Hepatocyte (in vitro differentiated cells): ENCODE measurements around the gene TMEM270. TPM values are rescaled to one million over a fixed set of nuclear protein-coding genes. Genes with fewer than 3 reads are reported as not detected.

Experiments
- DNase-seq: peaks from one replicate; pipeline ENCODE4 v3.0.0-alpha.2; 2016; ENCODE audit warnings: low spot score
- H2AFZ ChIP-seq: fragments of 200-600 bp; sonication (generic); 2 replicates; pipeline ENCODE4 v1.6.0; 2016; ENCODE audit warnings: antibody characterized with exemption, mild to moderate bottlenecking
- H3K27ac ChIP-seq: fragments of 200-600 bp; sonication (generic); 2 replicates; pipeline ENCODE4 v1.5.1; 2016; ENCODE audit warnings: mild to moderate bottlenecking
- H3K27me3 ChIP-seq: fragments of 200-600 bp; sonication (generic); 2 replicates; pipeline ENCODE4 v1.6.1; 2016
- H3K36me3 ChIP-seq: fragments of 200-600 bp; sonication (generic); replicated peaks from 2 replicates; pipeline ENCODE4 v1.5.1; 2016; ENCODE audit warnings: low read depth; ENCODE audit not compliant: insufficient read depth
- H3K4me1 ChIP-seq: fragments of 200-600 bp; sonication (generic); 2 replicates; pipeline ENCODE4 v1.5.1; 2016; ENCODE audit warnings: mild to moderate bottlenecking, moderate library complexity; ENCODE audit not compliant: insufficient read depth
- H3K4me2 ChIP-seq: fragments of 200-600 bp; sonication (generic); 2 replicates; pipeline ENCODE4 v1.6.0; 2016
- H3K4me3 ChIP-seq: fragments of 200-600 bp; sonication (generic); 2 replicates; pipeline ENCODE4 v1.5.1; 2016; ENCODE audit warnings: mild to moderate bottlenecking
- H3K79me2 ChIP-seq: fragments of 200-600 bp; sonication (generic); 2 replicates; pipeline ENCODE4 v1.6.0; 2017; ENCODE audit warnings: mild to moderate bottlenecking
- H3K9me2 ChIP-seq: fragments of 200-600 bp; sonication (generic); replicated peaks from 2 replicates; pipeline ENCODE4 v1.6.0; 2017; ENCODE audit warnings: mild to moderate bottlenecking; ENCODE audit not compliant: insufficient read depth
- H3K9me3 ChIP-seq: fragments of 200-600 bp; sonication (generic); 2 replicates; pipeline ENCODE4 v1.5.1; 2016; ENCODE audit warnings: low read depth, mild to moderate bottlenecking
- H4K20me1 ChIP-seq: fragments of 200-600 bp; sonication (generic); 2 replicates; pipeline ENCODE4 v1.6.0; 2016; ENCODE audit warnings: mild to moderate bottlenecking; ENCODE audit not compliant: insufficient read depth, poor library complexity, severe bottlenecking
- EZH2 ChIP-seq: fragments of 200-600 bp; sonication (generic); IDR thresholded peaks from 2 replicates; pipeline ENCODE4 v1.6.1; 2016; ENCODE audit warnings: antibody characterized with exemption, mild to moderate bottlenecking, borderline replicate concordance
- EZH2phosphoT487 ChIP-seq: fragments of 200-600 bp; sonication (generic); IDR thresholded peaks from one replicate; pipeline ENCODE4 v1.6.1; 2018; ENCODE audit warnings: antibody characterized with exemption, mild to moderate bottlenecking, low read depth, moderate library complexity; ENCODE audit not compliant: unreplicated experiment, severe bottlenecking
- WGBS: methylation state at CpG from one replicate; pipeline ENCODE4 v1.1.6; 2016; ENCODE audit warnings: low lambda C conversion rate; ENCODE audit errors: missing lambda C conversion rate; 5-methylcytosine and 5-hydroxymethylcytosine counted together
- polyA plus RNA-seq: library from polyadenylated mRNA; unstranded; fragments of >200 nt; fragmentation: Nextera tagmentation; extraction: Ambion mirVana; gene quantifications from 2 replicates; pipeline ENCODE4 v1.2.1, GENCODE V29; 2016
- total RNA-seq: library from RNA; depleted of rRNA; stranded (reverse); fragments of >200 nt; gene quantifications from 2 replicates; pipeline ENCODE4 v1.2.3, GENCODE V29; 2014
- TF ChIP-seq, protein P1 (sequence below): fragments of 200-600 bp; sonication (generic); IDR thresholded peaks from 2 replicates; pipeline ENCODE4 v1.5.1; 2016; ENCODE audit warnings: antibody characterized with exemption, mild to moderate bottlenecking; ENCODE audit not compliant: poor library complexity

The TMEM270 gene
- total and polyA plus RNA-seq, 2 experiments from 2014 or later, result 0.47 to 1.1 TPM

DNA sequence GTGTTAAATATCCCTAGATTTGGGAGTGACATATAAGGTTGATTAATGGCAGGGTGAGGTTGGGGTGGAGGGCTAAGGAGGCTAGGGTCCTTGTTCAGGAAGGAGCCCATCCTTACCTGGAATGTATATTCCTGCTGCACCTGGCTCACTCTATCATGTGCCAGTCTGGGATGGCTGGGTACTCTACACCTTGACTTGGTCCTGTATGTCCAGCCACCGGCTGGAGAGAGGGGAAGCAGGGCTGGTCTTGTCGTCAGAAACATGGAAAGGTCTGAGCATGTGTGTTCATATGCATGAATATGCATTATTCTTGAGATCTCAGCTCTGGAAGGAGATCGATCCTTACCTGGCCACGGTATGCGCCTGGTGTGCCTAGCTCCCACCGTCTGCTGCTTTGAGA lies 33.2 kb downstream of the TMEM270 start:
- Histone ChIP-seq H3K27me3 (no peaks in the 10 kb centered on the region), H3K9me3 (no peaks in the 10 kb centered on the region), H3K36me3 (no peaks in the 10 kb centered on the region), H3K4me3 (no peak overlapping the region), H3K79me2 (no peaks in the 10 kb centered on the region), H4K20me1 (no peaks in the 10 kb centered on the region), H3K4me2 (no peak overlapping the region), H3K9me2 (no peaks in the 10 kb centered on the region), H3K27ac (no peak overlapping the region), H3K4me1 (no peaks in the 10 kb centered on the region), H2AFZ (no peak overlapping the region)
- no peak for TF ChIP-seq EZH2
- TF ChIP-seq, protein P1, sequence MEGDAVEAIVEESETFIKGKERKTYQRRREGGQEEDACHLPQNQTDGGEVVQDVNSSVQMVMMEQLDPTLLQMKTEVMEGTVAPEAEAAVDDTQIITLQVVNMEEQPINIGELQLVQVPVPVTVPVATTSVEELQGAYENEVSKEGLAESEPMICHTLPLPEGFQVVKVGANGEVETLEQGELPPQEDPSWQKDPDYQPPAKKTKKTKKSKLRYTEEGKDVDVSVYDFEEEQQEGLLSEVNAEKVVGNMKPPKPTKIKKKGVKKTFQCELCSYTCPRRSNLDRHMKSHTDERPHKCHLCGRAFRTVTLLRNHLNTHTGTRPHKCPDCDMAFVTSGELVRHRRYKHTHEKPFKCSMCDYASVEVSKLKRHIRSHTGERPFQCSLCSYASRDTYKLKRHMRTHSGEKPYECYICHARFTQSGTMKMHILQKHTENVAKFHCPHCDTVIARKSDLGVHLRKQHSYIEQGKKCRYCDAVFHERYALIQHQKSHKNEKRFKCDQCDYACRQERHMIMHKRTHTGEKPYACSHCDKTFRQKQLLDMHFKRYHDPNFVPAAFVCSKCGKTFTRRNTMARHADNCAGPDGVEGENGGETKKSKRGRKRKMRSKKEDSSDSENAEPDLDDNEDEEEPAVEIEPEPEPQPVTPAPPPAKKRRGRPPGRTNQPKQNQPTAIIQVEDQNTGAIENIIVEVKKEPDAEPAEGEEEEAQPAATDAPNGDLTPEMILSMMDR, result no peak
- TF ChIP-seq EZH2phosphoT487, result no peak
- 93% methylated on average over 6 of the region's 6 CpGs for WGBS
- DNase-seq, result no peak

DNA sequence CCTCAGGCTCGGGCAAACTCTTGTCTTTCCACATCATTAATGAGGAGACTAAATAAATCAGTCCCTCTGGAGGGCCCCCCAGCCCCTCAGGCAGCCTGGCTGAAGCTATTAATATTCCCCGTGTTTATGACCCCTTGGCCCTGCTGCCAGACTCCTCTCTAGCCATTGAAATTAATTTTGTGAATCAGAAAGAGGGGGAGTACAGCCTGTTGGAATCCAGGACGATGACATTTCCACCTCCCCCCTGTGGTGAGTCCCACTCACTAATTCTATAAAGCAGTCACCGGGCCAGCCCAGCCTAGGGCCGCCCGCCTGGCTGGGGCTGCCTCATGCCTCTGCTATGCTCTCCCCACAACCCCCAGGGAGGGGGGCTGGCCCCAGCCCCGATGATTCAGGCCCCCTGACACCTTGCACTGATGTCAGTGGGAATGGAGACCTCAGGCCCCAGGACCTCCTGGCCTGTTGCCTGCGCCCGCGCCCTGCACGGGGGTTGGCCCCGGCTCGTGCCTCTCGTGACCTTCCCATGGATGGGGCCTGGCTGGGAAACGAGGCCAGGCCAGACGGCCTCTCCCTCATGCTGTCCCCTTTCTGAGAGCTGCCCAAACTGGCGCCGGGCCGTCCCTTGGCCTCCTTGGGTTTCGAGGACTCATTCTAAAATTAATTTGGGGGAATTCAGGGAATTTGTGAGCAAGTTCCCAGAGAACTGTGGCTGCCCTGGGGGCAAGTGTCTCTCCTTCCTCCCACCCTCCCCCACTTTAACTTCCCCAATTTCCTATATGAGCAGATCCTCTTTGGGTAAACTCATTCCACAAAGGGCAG lies 34.0 kb downstream of the TMEM270 start:
- TF ChIP-seq, protein P1, result no peak
- Histone ChIP-seq H2AFZ (no peak overlapping the region), H3K36me3 (no peaks in the 10 kb centered on the region), H3K27ac (no peak overlapping the region), H3K27me3 (no peaks in the 10 kb centered on the region), H3K9me2 (no peaks in the 10 kb centered on the region), H3K4me3 (no peak overlapping the region), H3K9me3 (no peaks in the 10 kb centered on the region), H3K4me1 (no peaks in the 10 kb centered on the region), H3K4me2 (no peak overlapping the region), H3K79me2 (no peaks in the 10 kb centered on the region), H4K20me1 (no peaks in the 10 kb centered on the region)
- DNase-seq, result no peak
- WGBS, result 83% methylated on average over 20 of the region's 20 CpGs

DNA sequence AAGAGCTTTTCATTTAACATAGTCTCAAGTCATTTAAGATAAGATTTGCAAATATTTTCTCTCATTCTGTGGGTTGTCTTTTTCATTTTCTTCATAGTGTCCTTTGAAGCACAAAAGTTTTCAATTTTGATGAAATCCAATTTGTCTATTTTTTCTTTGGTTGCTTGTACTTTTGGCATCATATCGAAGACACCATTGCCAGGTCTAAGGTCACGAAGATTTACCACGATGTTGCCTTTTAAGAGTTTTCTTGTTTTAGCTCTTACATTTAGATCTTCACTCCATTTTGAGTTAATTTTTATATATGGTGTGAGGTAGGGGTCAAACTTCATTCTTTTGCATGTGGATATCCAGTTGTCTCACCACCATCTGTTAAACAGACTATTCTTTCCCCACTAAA lies 34.7 kb downstream of the TMEM270 start:
- Histone ChIP-seq H3K9me3 (no peaks in the 10 kb centered on the region), H3K4me2 (no peak overlapping the region), H3K4me1 (peaks cover 4% of the 10 kb centered on the region), H3K9me2 (no peaks in the 10 kb centered on the region), H4K20me1 (no peaks in the 10 kb centered on the region), H3K4me3 (no peak overlapping the region), H2AFZ (no peak overlapping the region), H3K27me3 (no peaks in the 10 kb centered on the region), H3K36me3 (no peaks in the 10 kb centered on the region), H3K27ac (no peak overlapping the region), H3K79me2 (no peaks in the 10 kb centered on the region)
- no peak for DNase-seq
- WGBS, result 93% methylated on average over 3 of the region's 3 CpGs
- TF ChIP-seq EZH2, result no peak

DNA sequence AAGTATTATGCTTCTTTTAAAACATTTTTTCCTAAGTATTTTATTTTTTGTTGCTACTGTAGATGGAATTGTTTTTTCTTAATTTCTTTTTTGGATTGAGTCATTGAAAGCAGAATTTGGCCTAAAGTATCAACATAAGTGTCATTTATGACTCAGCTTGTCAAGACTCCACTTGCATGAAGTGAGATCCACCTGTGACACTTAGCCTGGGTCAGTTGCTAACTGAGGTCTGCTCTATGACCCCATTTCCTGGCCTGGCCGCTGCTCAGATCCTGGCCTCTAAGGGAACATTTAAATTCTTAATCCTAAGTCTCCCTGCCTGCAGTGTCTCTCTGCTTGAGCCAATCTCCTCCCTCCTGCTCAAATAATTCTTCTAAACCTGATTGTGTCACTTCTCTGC lies 35.5 kb downstream of the TMEM270 start:
- no peak for TF ChIP-seq EZH2phosphoT487
- no peak for TF ChIP-seq EZH2
- TF ChIP-seq, protein P1, result no peak
- no peak overlapping the region for H3K4me3 ChIP-seq
- no peak overlapping the region for H3K27ac ChIP-seq
- no peak for DNase-seq
- WGBS, result 75% methylated on average over 1 of the region's 1 CpG
- no peaks in the 10 kb centered on the region for H3K9me3 ChIP-seq
- no peaks in the 10 kb centered on the region for H3K79me2 ChIP-seq
- peaks cover 4% of the 10 kb centered on the region for H3K4me1 ChIP-seq
- no peak overlapping the region for H2AFZ ChIP-seq
- H3K27me3 ChIP-seq, result no peaks in the 10 kb centered on the region
- no peaks in the 10 kb centered on the region for H4K20me1 ChIP-seq
- no peak overlapping the region for H3K4me2 ChIP-seq
- H3K9me2 ChIP-seq, result no peaks in the 10 kb centered on the region
- H3K36me3 ChIP-seq, result no peaks in the 10 kb centered on the region
